OCI-M1 (cell line): Measurements from ENCODE around the gene TMOD1.

Experiments
- DNase-seq: peaks from one replicate; lab custom pipeline; 2025; lab: John Stamatoyannopoulos, UW

TMOD1 gene

DNA sequence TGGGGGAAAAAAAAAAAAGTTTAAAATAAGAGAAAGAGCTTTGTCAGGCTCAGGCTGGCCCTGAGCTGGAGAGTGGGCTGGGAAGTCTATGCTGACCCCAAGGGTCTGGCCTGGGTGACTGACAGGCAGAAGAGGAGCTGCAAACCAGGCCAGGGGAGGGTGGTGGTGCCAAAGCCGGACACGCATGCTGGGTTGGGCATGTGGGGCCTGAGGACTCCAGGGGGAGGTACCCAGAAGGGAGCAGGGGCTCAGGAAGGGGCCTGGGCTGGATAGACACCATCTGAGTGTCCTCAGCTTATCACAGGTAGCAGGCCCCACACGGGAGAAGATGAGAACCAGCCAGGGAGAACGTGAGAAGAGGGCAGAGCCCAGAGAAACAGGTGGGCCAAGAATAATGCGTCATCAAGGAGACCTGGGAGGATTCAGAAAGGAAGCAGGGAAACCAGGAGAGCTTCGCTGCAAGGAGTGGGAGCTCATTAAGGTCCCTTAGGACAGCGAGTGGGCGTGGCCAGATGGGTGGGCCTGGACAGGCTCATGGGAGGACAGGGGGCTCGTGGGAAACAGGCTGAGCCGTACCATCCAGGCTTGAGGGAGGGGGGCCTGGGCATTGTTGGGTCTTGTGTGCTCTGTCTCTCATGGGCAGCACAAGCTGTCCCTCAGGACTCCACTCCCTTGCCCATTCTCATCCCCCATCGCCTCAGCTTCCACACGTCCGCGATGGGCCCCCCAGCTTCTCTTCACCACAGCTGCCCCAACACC is 16.0 kb downstream of the TMOD1 start:
- no peak for DNase-seq

- DNase-seq, result no peak
Observed at GRCh38 chr9:97518166-97518908, 16.9 kb downstream of the TMOD1 start.

GRCh38 chr9:97518909-97519307 is 17.4 kb downstream of the TMOD1 start:
- DNase-seq, result no peak

- DNase-seq, result no peak
Observed at GRCh38 chr9:97519441-97519970, 18.0 kb downstream of the TMOD1 start.

- DNase-seq, result no peak
Observed at GRCh38 chr9:97521576-97522333, 20.3 kb downstream of the TMOD1 start.

DNA sequence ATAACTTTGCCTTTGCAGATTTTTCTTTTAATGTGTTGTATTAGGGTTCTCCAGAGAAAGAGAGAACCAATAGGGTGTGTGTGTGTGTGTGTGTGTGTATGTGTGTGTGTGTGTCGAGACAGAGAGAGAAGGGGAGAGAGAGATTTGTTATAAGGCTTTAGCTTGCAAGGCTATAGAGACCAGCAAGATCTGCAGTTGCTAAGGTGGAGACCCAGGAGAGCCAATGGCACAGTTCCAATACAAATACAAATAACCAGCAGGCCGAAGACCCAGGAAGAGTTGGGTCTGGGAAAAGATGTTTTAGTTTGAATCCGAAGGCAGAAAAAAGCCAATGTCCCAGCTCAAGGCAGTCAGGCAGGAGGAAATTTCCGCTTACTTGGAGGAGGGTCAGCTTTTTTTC is 23.0 kb downstream of the TMOD1 start:
- no peak for DNase-seq

DNA sequence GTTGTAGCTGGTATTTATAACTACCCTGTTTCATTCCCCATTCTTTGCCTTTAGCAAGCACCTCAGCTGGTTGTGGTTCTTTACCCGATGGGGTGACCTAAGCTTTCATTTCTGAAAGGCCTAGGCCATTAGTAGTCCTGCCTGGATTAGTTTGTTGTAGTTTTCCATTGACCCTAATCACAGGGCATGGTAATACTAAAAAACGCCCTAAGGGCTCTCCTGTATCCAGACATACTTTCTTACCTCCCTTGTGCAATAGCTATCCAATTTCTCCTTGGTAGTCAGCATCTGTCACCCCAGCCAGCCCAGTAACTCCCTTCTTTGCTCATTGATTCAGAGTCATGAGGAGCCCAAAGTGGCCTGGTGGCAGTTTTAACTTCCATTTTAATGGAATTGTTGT is 24.0 kb downstream of the TMOD1 start:
- DNase-seq, result no peak

DNA sequence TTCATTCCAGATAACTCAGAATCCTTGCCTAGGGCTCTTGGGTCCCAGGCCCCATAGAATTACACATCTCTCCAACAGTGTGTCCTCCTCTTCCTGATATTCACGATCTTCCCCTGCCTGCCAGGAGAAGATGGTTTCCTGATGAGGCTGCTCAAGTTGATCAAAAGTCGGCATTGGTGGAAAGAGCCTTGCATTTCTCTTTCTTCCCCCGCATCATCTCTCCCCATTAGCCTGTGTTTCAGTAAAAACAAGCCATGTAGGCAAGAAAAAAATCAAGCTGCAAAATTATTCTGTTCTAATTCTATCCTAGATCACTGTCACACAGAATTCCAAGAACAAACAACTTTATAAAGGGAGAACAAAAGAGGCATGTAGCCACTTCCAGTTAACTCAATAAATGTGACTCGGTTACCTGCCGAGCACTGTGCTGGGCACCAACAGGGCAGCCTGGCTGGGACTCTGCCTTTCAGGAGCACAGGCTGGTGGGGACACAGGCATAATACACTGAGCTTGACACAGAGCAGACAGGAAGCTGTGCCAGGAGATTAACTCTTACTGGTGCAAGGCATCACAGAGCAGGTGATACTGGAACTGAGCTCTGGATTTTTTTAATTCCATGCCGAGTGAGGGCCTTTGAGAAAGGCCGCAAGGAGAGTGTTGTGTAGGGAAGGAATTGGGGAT is 25.6 kb downstream of the TMOD1 start:
- no peak for DNase-seq

DNA sequence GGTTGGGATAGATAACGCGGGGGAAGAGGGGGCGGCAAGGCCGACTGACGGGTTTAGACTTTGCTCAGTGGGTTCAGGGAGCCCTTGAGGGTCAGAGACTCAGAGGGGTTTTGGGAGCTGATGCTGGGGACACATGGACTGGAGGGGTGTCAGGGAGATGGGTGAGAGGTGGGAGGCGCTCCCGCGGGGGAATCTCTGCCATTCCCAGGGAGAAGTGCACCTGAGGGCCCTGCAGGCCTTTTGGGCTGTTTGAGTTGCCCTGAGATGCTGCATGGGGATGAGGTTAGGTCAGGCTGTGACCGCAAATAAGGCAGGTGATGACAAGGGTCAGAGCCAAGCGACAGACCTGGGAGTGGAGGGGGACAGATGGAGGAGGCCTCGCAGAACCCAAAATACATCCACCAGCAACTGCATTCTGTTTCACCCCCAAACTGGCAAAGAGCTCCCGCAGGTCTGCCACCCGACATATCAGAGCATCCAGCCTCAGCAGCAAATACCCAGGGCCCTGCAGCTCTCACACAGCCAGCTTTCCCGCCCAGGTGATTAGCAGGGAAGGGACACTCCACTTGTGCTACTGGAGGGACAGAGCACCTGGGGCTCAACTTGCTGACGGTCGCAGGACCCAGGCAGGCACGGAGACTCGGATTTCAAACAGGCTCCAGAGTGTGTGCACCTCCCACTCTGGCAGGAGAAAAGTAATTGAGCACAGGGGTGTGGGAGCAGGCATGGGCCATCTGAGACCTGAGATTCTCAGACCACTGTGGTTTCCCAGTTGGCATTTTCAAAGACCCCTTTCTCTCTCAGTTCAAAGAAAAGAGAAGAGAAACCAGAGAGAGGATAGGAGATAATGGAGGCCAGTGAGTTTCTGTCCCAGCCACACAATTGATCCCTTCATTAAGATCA is 26.4 kb downstream of the TMOD1 start:
- no peak for DNase-seq

- DNase-seq, result no peak
Observed at GRCh38 chr9:97528529-97529230, 27.2 kb downstream of the TMOD1 start.

DNA sequence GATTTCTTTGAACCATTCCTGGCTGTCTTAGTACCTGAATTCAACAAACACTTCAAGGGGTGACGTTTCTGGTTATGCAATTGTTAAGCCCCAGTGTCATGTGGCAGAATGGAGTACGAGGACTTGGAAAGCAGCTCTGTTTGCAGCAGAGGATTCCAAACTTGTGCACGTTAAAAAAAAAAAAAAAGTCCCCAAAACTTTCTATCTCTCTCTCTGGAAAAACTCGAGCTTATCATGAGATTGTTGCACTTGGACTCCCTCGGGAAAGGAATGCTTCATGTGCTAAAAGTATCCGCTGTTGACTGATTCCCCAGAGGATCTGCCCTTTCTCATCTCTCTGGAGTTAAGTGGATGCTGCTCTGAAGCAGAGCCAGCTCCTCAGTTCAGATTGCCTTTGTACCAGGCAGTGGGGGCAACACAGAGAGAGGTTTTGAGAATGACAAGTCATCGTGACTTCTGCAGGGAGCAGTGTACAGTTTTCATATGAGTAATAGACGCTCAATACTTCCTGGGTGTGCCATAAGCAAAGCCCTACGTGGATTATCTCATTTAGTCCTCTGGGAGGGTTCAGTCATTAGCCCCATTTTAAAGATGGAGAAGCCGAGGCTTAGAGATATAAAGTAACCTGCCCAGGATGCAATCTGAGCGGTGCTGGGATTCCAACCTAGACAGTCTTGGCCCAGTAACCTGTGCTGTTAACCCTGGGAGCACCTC is 28.1 kb downstream of the TMOD1 start:
- peak; percentile 7 for DNase-seq

- no peak for DNase-seq
Observed at GRCh38 chr9:97531888-97532376, 30.5 kb downstream of the TMOD1 start.

GRCh38 chr9:97534185-97534584 is 32.7 kb downstream of the TMOD1 start:
- DNase-seq, result no peak

GRCh38 chr9:97534961-97535594 is 33.6 kb downstream of the TMOD1 start:
- no peak for DNase-seq

GRCh38 chr9:97535771-97536170 is 34.3 kb downstream of the TMOD1 start:
- DNase-seq, result no peak

GRCh38 chr9:97536480-97536879 is 35.0 kb downstream of the TMOD1 start:
- DNase-seq, result no peak

DNA sequence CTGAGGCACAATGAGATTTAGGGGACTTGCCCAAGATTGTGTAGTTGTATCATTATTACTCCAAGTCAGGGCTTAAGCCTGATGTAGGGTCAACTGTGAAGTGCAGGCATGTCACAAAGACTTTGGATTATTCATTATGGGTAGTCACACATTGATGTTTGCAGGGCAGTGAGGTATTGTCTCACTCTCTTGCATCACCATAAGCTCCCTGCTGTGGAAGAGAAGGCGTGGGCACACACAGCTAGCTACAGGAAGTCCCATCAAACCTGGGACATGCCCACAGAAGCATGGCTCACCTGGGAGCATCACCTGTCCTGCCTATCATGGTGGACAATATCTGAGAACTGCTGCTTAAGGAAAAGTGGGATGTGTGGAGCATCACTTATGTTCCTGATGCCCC is 42.1 kb downstream of the TMOD1 start:
- no peak for DNase-seq

GRCh38 chr9:97545486-97545885 is 44.0 kb downstream of the TMOD1 start:
- DNase-seq, result no peak
